NCI-H2029 treated with DMSO at 0.1 percent for 48 hours (cell line): Measurements from ENCODE around the gene SIRPA.

Source experiments
- DNase-seq: peaks from one replicate; lab custom pipeline; 2025; lab: John Stamatoyannopoulos, UW

The SIRPA gene

GRCh38 chr20:1894951-1895673 lies at the start of gene SIRPA:
TSS of gene SIRPA (plus strand) at chr20:1895407. CDS start at chr20:1895448, 41 bp downstream.
- no peak for DNase-seq

DNA sequence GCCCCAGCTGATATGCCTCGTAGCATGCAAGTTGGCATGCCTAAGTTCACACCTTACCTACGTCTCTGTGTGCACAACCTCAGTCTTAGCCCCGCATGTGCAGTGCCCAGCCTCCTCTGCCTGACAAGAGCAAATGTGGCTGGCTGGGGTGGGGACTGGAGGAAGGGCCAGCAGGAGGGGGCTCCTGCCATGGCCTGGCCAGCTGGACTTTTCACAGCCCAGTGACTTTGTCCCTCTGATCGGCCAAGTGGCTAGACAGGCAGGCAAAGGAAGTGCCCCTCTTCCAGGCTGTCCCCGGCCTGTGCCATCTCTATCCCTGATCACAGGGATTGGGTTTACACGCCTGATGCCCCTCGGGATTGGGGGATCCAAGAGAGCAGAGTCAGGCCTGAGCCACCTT lies 49.5 kb upstream of the SIRPA start:
- DNase-seq = no peak

GRCh38 chr20:1846341-1846740 lies 48.9 kb upstream of the SIRPA start:
- no peak for DNase-seq

DNA sequence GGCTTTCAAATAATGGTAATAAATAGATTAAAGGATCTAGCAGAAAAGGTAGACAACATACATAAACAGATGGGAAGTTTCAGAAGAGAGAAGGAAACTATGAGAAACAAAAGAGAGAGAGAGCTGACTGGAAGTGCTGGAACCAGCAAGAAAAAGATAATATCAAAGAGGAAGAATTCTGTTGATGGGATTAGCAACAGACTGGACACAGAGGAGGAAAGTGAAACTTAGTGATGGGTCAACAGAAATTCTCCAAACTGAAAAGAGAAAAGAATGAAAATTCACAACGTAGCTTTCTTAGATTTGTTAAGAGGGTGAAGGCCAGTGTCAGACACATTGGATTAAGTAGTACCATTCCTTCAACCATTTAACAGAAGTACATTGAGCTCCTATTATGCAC lies 48.3 kb upstream of the SIRPA start:
- no peak for DNase-seq

DNA sequence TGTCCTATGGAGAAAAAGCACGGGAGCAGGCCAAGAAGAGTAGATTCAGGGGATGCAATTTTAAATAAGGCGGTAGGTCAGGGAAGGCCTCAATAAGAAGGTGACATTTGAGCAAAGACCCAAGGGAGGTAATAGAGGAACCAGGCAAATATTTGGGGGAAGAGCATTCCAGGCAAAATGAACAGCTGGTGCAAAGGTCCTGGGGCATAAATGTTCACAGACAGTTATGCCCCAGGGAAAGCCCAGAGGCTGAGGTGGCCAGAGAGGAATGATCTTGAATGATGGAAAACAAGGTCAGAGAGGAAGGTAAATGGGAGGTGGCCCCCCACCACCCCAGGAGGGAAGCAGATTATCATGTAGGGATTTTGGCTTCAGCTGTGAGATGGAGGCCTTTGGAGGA lies 47.4 kb upstream of the SIRPA start:
- DNase-seq = no peak

DNA sequence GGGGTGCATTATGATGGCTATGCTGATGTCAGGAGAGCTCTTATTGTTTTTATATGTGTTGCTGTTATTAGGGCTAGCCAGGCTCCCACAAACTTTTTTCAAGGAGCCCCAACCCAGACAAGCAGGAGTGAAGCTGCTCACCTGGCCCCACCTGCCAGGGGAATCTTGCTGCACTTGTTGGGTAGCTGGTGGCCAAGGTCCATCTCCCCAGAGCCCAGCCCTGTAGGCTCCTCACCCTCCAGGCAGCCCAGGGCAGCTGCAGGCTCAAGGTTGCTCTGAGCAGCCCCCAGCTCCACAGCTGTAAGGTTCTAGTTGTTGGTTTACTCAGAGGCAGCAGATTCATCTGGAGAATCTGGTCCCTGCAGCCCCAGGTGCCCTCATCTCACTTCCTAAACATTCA lies 46.8 kb upstream of the SIRPA start:
- DNase-seq = no peak

- DNase-seq = no peak
Observed at GRCh38 chr20:1851396-1851795, 43.8 kb upstream of the SIRPA start.

GRCh38 chr20:1853473-1853872 lies 41.7 kb upstream of the SIRPA start:
- no peak for DNase-seq

DNA sequence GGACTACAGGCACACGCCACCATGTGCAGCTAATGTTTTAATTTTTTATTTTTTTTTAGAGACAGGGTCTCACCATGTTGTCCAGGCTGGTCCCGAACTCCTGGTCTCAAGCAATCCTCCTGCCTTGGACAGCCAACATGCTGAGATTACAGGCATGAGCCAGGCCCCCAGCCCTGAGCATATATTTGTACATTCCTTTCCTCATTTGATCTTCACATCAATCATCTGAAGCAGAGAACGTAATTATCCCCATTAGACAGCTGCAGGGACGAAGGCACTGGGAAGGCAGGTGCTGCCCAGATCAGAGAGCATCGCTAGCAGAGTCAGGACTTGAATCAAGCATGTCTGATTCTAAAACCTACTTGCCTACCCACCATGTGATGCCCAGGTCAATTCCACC lies 41.0 kb upstream of the SIRPA start:
- no peak for DNase-seq

DNA sequence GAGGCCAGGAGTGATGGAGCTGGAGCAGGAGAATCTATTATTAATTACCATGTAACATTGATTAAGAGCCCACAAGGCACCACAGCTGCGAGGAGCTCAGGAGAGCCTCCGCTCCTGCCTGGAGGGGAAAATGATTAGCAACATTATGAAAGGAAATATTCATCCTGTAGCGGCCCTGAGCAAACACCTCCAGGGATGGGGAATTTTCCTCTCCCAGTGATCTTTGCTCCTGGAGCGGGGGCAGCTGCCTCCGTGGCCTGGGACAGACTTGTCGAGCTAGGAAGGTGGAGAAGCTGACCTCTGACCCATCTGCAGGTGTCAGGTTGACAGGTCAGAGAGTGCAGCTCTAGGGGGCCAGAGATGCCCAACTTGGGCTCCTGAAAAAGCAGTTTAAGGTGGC lies 40.1 kb upstream of the SIRPA start:
- no peak for DNase-seq

DNA sequence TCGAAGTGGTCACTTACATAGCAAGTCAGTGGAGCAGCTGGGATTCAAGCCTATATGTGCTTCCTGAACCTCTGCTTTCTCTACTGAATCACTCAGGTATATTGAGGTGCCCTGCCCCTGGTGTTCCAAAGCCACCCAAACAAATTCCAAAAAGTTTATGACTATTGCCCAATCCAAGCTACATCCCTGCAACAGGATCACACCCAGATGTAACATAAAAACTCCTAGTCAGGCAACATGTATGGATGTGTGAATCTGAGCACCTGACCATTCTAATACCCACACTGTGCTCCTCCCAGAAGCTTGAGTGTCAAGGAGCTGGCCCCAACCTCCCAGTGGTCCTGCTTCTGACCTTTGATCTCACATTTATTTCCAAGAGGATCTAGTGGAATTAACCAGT lies 39.5 kb upstream of the SIRPA start:
- no peak for DNase-seq

DNA sequence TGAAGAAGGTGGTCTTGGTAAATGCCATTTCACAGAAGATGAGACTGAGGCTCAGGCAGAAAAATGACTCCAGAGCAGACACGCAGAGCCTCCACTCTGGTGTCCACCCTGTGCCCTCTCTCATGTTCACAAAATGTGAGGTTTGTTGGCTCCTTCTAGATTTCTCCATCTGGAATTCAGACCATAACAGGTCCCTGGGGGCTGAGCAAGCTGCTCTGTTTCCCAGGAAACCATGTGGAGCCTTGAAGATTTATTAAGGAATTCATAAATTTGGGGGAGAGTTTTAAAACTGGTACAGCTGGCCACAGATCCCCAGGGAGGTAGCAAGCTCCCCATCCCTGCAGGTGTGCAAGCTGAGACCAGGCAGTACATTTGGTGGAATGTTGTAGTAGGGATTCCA lies 38.8 kb upstream of the SIRPA start:
- no peak for DNase-seq

DNA sequence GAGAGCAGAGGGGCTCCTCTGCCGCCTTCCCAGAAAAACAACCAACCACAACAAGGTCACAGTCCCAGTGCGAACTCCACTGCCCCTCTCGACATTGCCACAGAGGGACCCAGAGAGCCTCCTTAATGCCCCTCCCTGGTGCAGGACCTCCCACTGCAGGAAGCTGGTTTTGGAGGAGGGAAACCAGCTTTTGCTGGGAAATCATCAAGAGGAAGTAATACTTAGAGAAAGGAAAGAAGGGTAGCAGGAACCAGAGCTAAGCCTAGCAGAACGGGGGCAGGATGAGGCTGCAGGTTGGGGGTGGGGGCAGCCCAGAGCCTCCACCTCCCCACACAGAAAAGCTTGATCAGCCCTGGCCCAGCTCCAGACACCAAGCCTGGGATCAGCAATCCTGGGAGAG lies 37.7 kb upstream of the SIRPA start:
- no peak for DNase-seq

DNA sequence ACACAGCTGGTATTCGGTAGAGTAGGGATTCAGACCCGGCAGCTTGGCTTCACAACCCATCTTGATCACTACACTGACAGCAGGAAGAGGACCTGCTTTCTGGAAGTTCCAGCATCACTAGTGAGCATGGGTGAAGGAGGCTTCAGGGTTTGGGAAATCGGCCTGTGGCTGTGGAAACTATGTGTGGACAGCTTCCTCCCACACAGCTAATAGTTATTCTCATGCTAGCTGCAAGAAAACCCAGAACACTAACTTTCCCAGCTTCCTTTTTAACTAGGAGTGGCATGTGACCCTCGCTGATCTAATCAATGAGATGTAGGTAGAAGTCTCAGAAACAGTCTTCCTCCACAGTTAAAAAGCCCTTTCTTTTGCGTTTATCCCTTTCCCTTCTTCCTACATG lies 36.3 kb upstream of the SIRPA start:
- no peak for DNase-seq

- DNase-seq = no peak
Observed at GRCh38 chr20:1860446-1860845, 34.8 kb upstream of the SIRPA start.

GRCh38 chr20:1861347-1861976 lies 33.7 kb upstream of the SIRPA start:
- DNase-seq = no peak

- no peak for DNase-seq
Observed at GRCh38 chr20:1861996-1862662, 33.1 kb upstream of the SIRPA start.

GRCh38 chr20:1862663-1863053 lies 32.5 kb upstream of the SIRPA start:
- DNase-seq = no peak

GRCh38 chr20:1863296-1863695 lies 31.9 kb upstream of the SIRPA start:
- DNase-seq = no peak

- DNase-seq = peak; percentile 0
Observed at GRCh38 chr20:1866834-1867233, 28.4 kb upstream of the SIRPA start.

- DNase-seq = no peak
Observed at GRCh38 chr20:1867495-1868260, 27.5 kb upstream of the SIRPA start.

DNA sequence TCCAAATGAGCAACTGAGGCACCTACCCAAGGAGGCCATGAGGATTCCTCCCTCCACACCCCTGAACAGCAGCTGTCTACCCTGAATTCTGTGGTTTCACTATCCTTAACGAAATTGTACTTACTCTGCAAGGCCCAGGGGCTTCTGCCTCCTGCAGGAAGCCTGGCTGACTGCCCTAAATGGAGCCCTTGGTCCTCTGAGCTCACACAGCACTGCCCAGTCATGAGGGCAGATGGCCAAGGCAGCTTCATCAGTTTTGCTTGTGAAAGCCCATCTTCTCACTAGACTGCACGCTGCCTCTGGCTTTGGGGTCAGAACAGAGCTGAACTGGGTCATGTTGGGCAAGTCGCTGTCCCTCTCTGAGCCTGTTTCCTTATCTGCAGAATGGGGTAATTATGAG lies 26.4 kb upstream of the SIRPA start:
- DNase-seq = no peak

DNA sequence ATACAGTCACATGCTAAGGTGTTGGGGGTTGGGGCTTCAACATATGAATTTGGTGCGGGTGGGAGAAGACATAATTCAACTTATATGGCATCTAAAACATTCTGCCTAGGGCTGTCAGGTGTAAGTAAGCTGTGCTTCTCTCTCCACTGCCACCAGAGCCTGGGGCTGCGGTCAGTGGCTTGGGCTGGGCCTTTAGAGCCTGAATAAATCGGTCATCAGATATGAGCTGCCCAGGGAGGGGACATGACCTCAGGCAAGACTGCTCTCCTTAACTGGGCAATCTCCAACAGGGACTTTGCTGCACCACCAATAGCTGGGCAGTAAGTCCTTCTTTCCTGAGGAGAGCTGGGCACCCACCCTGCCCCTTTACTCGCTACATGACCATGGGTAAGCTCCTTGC lies 24.9 kb upstream of the SIRPA start:
- DNase-seq = no peak
